Sigmoid colon (tissue), 7 donors: ENCODE data around the gene CDC14B. TPM values are rescaled to one million over a fixed set of nuclear protein-coding genes. Genes with fewer than 3 reads are reported as not detected.
A peak's percentile ranks its signal among the peaks of the same experiment; 100 is the strongest.

ENCODE experiments used
- DNase-seq: peaks from one replicate; pipeline ENCODE4 v3.0.0-alpha.2; 2019
- H3K27ac ChIP-seq, 4 donors: fragments of 200-600 bp; sonication (generic); one replicate each; pipeline ENCODE4 v1.5.1; 2016 to 2019; ENCODE audit warnings: mild to moderate bottlenecking in 1 of 4
- H3K27me3 ChIP-seq, 3 donors: fragments of 200-600 bp; sonication (generic); one replicate each; pipeline ENCODE4 v1.5.1; 2019; ENCODE audit warnings: mild to moderate bottlenecking in 1 of 3
- H3K36me3 ChIP-seq, 4 donors: fragments of 200-600 bp; sonication (generic); one replicate each; pipeline ENCODE4 v1.5.1; 2016 to 2019
- H3K4me1 ChIP-seq, 4 donors: fragments of 200-600 bp; sonication (generic); one replicate each; pipeline ENCODE4 v1.5.1; 2017 to 2019
- H3K4me3 ChIP-seq, 4 donors: fragments of 200-600 bp; sonication (generic); one replicate each; pipeline ENCODE4 v1.5.1; 2017 to 2019; ENCODE audit warnings: mild to moderate bottlenecking in 2 of 4, moderate library complexity in 1 of 4
- H3K9me3 ChIP-seq, 4 donors: fragments of 200-600 bp in 3 of 4; sonication (generic) in 3 of 4; one replicate each; pipeline versions ENCODE4 v1.5.1 to v1.6.1; 2013 to 2019
- EP300 ChIP-seq, 4 donors: sonication (generic); formaldehyde crosslinking; IDR thresholded peaks; one replicate each; pipeline ENCODE4 v1.6.1; 2017; ENCODE audit warnings: antibody characterized with exemption in 4 of 4
- POLR2A ChIP-seq, 2 donors: fragments of 450-650 bp; IDR thresholded peaks; one replicate each; pipeline ENCODE4 v1.6.1; 2016; ENCODE audit warnings: antibody characterized with exemption in 2 of 2, mild to moderate bottlenecking in 2 of 2, moderate library complexity in 2 of 2
- POLR2AphosphoS5 ChIP-seq, 4 donors: sonication (generic); formaldehyde crosslinking; IDR thresholded peaks; one replicate each; pipeline ENCODE4 v1.6.1; 2017; ENCODE audit warnings: antibody characterized with exemption in 4 of 4
- WGBS, 2 donors: extraction: QIAGEN DNeasy Blood & Tissue Kit; methylation state at CpG; one replicate each; pipeline ENCODE4 v1.1.7; 2013; 5-methylcytosine and 5-hydroxymethylcytosine counted together
- intact Hi-C: fragments of 100-400 bp; cut with DNase I; formaldehyde crosslinking; loops from one replicate; pipeline ENCODE4 v1.15.1; 2023
- polyA plus RNA-seq, 3 donors: library from polyadenylated mRNA; stranded (reverse); fragments of 200-250 nt; gene quantifications; one replicate each; pipeline ENCODE4 v1.2.3, GENCODE V29; 2013
- total RNA-seq, 4 donors: library from RNA; depleted of rRNA; stranded (reverse); fragments of >200 nt; gene quantifications; one replicate each; pipeline ENCODE4 v1.1.0, GENCODE V29; 2016
- TF ChIP-seq, protein P1 (sequence below), 4 experiments: fragments of 450-650 bp in 3 of 4; fragments of 200-600 bp in 1 of 4; IDR thresholded peaks; one replicate each; pipeline ENCODE4 v1.5.1; 2016 to 2019; ENCODE audit warnings: antibody characterized with exemption in 4 of 4, mild to moderate bottlenecking in 3 of 4, moderate library complexity in 2 of 4
- donor health status: healthy with polysubstance abuse.
- donor health status: Bipolar disorder and iron deficiency.
- donor health status: healthy.

Gene CDC14B
- total and polyA plus RNA-seq, 7 donors, result 5.6 to 35.7 (median 12.5) TPM

DNA sequence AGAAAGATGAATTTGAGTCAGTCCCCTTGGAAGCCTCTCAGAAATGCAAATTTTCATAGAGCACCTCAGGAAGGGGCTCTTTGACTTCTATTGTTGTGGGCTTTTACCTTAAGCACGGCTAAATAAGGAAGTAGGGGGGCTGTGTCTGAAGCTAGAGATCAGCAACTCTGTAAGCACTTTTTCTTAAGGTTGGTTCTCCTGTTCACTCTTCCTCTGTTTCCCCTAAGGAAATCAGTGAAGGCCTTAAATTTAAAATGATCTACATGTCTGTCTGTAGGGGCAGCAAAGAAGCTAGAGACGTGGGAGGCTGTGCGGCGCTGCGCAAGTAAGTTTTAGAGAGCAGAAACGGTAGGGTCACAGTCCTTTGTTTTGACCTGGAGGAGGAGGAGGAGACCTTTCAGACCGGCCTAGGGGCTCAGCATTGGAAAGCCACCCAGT lies 1.2 kb upstream of the CDC14B start:
- 53 to 88% methylated on average over 7 of the region's 7 CpGs for WGBS, 2 donors
- intact Hi-C loops, result loop anchor here (2.0 kb wide), 1 partner anchor 34 kb away; the partner anchor contains the start of gene PRXL2C
- Histone ChIP-seq H3K4me3 (no peak overlapping the region), H3K27me3 (no peaks in the 10 kb centered on the region), H3K27ac (no peak overlapping the region), H3K4me1 (peaks cover 0 to 15% (median 6%) of the 10 kb centered on the region in 4 donors), H3K9me3 (no peaks in the 10 kb centered on the region), H3K36me3 (no peaks in the 10 kb centered on the region)
- TF ChIP-seq, protein P1, sequence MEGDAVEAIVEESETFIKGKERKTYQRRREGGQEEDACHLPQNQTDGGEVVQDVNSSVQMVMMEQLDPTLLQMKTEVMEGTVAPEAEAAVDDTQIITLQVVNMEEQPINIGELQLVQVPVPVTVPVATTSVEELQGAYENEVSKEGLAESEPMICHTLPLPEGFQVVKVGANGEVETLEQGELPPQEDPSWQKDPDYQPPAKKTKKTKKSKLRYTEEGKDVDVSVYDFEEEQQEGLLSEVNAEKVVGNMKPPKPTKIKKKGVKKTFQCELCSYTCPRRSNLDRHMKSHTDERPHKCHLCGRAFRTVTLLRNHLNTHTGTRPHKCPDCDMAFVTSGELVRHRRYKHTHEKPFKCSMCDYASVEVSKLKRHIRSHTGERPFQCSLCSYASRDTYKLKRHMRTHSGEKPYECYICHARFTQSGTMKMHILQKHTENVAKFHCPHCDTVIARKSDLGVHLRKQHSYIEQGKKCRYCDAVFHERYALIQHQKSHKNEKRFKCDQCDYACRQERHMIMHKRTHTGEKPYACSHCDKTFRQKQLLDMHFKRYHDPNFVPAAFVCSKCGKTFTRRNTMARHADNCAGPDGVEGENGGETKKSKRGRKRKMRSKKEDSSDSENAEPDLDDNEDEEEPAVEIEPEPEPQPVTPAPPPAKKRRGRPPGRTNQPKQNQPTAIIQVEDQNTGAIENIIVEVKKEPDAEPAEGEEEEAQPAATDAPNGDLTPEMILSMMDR (IDR thresholded peaks at IDR 0.05), result no peak
- TF ChIP-seq POLR2A (IDR thresholded peaks at IDR 0.05) (no peak), POLR2AphosphoS5 (IDR thresholded peaks at IDR 0.05) (no peak), EP300 (IDR thresholded peaks at IDR 0.05) (no peak)
- DNase-seq, result no peak

DNA sequence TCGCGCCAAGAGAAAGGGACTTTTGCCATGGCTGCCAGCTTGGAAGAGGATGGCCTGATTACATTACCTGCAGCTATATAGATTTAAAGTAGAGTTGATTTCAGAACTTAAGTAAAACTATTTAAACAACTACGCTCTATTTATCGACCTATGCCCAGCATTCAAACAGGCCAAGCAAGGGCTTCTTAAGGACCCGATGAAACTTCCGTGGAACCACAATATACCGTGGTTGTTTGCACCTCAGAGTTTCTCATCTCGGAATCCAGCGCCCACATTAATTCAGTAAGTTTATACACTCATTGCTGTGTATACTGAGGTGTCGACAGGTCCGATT lies 505 bp upstream of the CDC14B start:
- peak overlapping the region; percentile 33 to 92 (median 77) for H3K4me3 ChIP-seq
- H3K27me3 ChIP-seq, result no peaks in the 10 kb centered on the region
- TF ChIP-seq POLR2AphosphoS5 (IDR thresholded peaks at IDR 0.05) (no peak), EP300 (IDR thresholded peaks at IDR 0.05) (no peak)
- TF ChIP-seq, protein P1 (IDR thresholded peaks at IDR 0.05), result no peak
- intact Hi-C loops, result loop anchor here (2.0 kb wide), 1 partner anchor 35 kb away; the partner anchor contains the start of gene PRXL2C
- H3K9me3 ChIP-seq, result no peaks in the 10 kb centered on the region
- H3K27ac ChIP-seq, result peak overlapping the region; percentile 70 to 76 (median 72)
- peaks cover 0 to 15% (median 6%) of the 10 kb centered on the region in 4 donors for H3K4me1 ChIP-seq
- no peak for DNase-seq
- 37 to 58% methylated on average over 11 of the region's 11 CpGs for whole genome bisulfite sequencing, 2 donors
- H3K36me3 ChIP-seq, result no peaks in the 10 kb centered on the region

DNA sequence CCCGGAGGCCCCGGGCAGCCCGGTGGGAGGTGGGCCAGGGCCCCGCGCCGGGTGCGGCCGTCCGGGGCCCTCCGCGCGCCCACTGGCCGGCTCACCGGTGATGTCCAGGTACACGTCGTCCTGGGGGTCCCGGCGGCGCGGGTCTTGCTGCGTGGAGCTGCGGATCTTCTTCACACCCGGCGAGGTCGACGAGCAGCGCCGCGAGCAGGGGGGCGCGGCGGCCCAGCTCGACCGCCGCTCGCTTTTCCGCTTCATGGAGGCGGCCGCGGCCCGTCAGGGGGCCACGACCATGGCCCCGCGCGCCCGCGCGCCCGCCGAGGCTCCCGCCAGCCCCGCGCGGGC lies 548 bp downstream of the CDC14B start:
- Histone ChIP-seq H3K9me3 (no peaks in the 10 kb centered on the region), H3K36me3 (no peaks in the 10 kb centered on the region), H3K4me1 (peaks cover 0 to 15% (median 6%) of the 10 kb centered on the region in 4 donors), H3K27me3 (no peaks in the 10 kb centered on the region), H3K4me3 (peak overlapping the region; percentile 45 to 92 (median 77)), H3K27ac (peak overlapping the region; percentile 75 to 90 (median 82))
- intact Hi-C loops, result loop anchor here (2.0 to 5.0 kb wide), 2 partner anchors 52 to 172 kb away; no protein-coding TSS in a partner anchor
- no peak for TF ChIP-seq POLR2AphosphoS5 (IDR thresholded peaks at IDR 0.05)
- TF ChIP-seq POLR2A (IDR thresholded peaks at IDR 0.05), result no peak
- TF ChIP-seq EP300 (IDR thresholded peaks at IDR 0.05), result no peak
- TF ChIP-seq, protein P1 (IDR thresholded peaks at IDR 0.05), result no peak
- DNase-seq, result peak; percentile 68
- WGBS, 2 donors, result 1 to 2% methylated on average over 54 of the region's 54 CpGs

DNA sequence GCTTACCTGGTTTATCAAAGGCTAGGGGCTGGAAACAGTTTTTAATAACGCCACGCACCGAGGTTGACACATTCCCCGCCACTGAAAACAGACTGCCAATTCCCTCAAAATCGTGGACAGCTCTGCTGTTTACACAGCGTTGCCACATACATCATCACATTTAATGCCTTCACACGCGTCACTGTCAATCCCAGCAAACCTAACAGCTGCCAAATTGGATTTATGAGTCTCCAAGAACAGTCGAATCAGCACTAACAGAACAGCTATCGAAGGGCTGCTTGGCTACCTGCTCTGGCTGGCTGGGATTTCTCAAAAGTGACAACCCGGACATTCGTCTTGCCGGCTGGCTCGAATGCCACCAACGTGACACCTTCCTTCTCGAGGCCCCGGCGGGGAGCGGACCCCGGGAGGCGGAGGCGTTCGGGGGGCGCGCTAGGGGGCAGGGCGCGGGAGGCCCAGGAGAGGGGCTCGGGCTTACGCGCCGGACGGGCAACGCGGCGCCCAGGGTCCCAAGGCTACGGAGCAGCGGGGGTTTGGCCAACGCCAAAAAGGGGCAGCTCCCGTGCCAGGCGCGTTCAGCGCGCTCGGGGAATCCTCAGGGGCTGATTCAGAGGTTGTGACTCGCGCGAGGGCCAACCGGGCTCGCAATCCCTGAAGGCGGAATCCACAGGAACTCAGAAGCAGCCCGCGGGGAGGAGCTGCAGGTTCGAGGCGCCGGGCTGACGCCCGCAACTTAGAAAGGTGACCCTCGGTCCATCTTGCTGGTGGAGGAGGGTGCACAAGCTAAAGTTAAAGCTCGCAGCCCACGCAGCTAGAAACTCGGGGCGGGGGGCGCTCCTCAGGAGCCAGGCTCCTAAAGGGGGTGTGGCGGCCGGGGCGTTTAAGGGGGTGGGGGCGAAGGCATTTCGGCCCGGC lies 1.2 kb downstream of the CDC14B start:
- intact Hi-C loops, result loop anchor here (2.0 to 5.0 kb wide), 2 partner anchors 52 to 171 kb away; no protein-coding TSS in a partner anchor
- peak overlapping the region; percentile 45 to 92 (median 77) for H3K4me3 ChIP-seq
- peak; percentile 78 for DNase-seq

More for the DNA sequence above, 1.2 kb downstream of the CDC14B start:
- Histone ChIP-seq H3K9me3 (no peaks in the 10 kb centered on the region), H3K27ac (peak overlapping the region; percentile 75 to 90 (median 82)), H3K36me3 (no peaks in the 10 kb centered on the region), H3K27me3 (no peaks in the 10 kb centered on the region), H3K4me1 (peaks cover 0 to 15% (median 6%) of the 10 kb centered on the region in 4 donors)
- 3 to 8% methylated on average over 69 of the region's 69 CpGs for WGBS, 2 donors
- TF ChIP-seq POLR2AphosphoS5 (IDR thresholded peaks at IDR 0.05) (peak in 1 of 4 donors; percentile 51), POLR2A (IDR thresholded peaks at IDR 0.05) (no peak), EP300 (IDR thresholded peaks at IDR 0.05) (no peak)
- TF ChIP-seq, protein P1 (IDR thresholded peaks at IDR 0.05), result no peak
